WERI-Rb-1 (cell line): ENCODE data around the gene PTPN11.
A peak's percentile ranks its signal among the peaks of the same experiment; 100 is the strongest.

Experiments
- DNase-seq: peaks from one replicate; pipeline ENCODE4 v3.0.0-alpha.2; 2020
- H3K27ac ChIP-seq: fragments of 250-450 bp; sonication (Bioruptor Pico); 2 replicates; pipeline ENCODE4 v1.5.1; 2020; ENCODE audit warnings: mild to moderate bottlenecking, moderate library complexity
- H3K27me3 ChIP-seq: fragments of 250-450 bp; sonication (Bioruptor Pico); 2 replicates; pipeline ENCODE4 v1.5.1; 2021; ENCODE audit warnings: mild to moderate bottlenecking, low read depth, moderate library complexity; ENCODE audit not compliant: insufficient read depth, severe bottlenecking
- H3K36me3 ChIP-seq: fragments of 250-450 bp; sonication (Bioruptor Pico); 2 replicates; pipeline ENCODE4 v1.5.1; 2020; ENCODE audit warnings: mild to moderate bottlenecking, moderate library complexity
- H3K4me3 ChIP-seq: 2 replicates; pipeline ENCODE4 v1.5.1; 2011; ENCODE audit warnings: low read depth, mild to moderate bottlenecking, control low read depth, low read length
- H3K9me3 ChIP-seq: fragments of 250-450 bp; sonication (Bioruptor Pico); 2 replicates; pipeline ENCODE4 v1.5.1; 2021; ENCODE audit warnings: mild to moderate bottlenecking, moderate library complexity; ENCODE audit not compliant: severe bottlenecking
- CTCF ChIP-seq: IDR thresholded peaks from 2 replicates; pipeline ENCODE4 v1.5.1; 2011; ENCODE audit warnings: low read depth, mild to moderate bottlenecking, control low read depth, inconsistent platforms, low read length

The PTPN11 gene

GRCh38 chr12:112466011-112466422 is 47.3 kb downstream of the PTPN11 start:
- Histone ChIP-seq H3K27ac (no peak overlapping the region), H3K36me3 (no peaks in the 10 kb centered on the region; the same call in 1 of the 2 replicates), H3K9me3 (no peaks in the 10 kb centered on the region), H3K27me3 (no peaks in the 10 kb centered on the region), H3K4me3 (no peak overlapping the region)
- no peak for DNase-seq
- no peak for TF ChIP-seq CTCF

GRCh38 chr12:112466835-112467234 is 48.1 kb downstream of the PTPN11 start:
- Histone ChIP-seq H3K4me3 (no peak overlapping the region), H3K9me3 (no peaks in the 10 kb centered on the region), H3K36me3 (no peaks in the 10 kb centered on the region; the same call in 1 of the 2 replicates), H3K27me3 (no peaks in the 10 kb centered on the region), H3K27ac (no peak overlapping the region)
- no peak for DNase-seq
- TF ChIP-seq CTCF, result no peak

- no peak for DNase-seq
- no peak for TF ChIP-seq CTCF
- peaks cover 5% of the 10 kb centered on the region for H3K36me3 ChIP-seq
- no peaks in the 10 kb centered on the region for H3K27me3 ChIP-seq
- no peaks in the 10 kb centered on the region for H3K9me3 ChIP-seq
- H3K27ac ChIP-seq, result no peak overlapping the region
- H3K4me3 ChIP-seq, result no peak overlapping the region
These were observed 49.3 kb downstream of the PTPN11 start for GRCh38 chr12:112468046-112468445.

- H3K36me3 ChIP-seq, result peaks cover 34% of the 10 kb centered on the region
- H3K4me3 ChIP-seq, result no peak overlapping the region
- H3K27me3 ChIP-seq, result no peaks in the 10 kb centered on the region
- no peak for DNase-seq
- peak; percentile 31; the same call in 1 of the 2 replicates for TF ChIP-seq CTCF
- H3K27ac ChIP-seq, result no peak overlapping the region
- no peaks in the 10 kb centered on the region for H3K9me3 ChIP-seq
These were observed 54.3 kb downstream of the PTPN11 start for GRCh38 chr12:112473056-112473455.

GRCh38 chr12:112479413-112479812 is 60.7 kb downstream of the PTPN11 start:
- no peaks in the 10 kb centered on the region for H3K9me3 ChIP-seq
- DNase-seq, result no peak
- no peaks in the 10 kb centered on the region for H3K27me3 ChIP-seq
- no peak overlapping the region for H3K27ac ChIP-seq
- peaks cover 62% of the 10 kb centered on the region for H3K36me3 ChIP-seq
- H3K4me3 ChIP-seq, result no peak overlapping the region
- no peak for TF ChIP-seq CTCF

- no peak for TF ChIP-seq CTCF
- Histone ChIP-seq H3K4me3 (no peak overlapping the region), H3K27me3 (no peaks in the 10 kb centered on the region), H3K27ac (no peak overlapping the region), H3K36me3 (peaks cover 56% of the 10 kb centered on the region), H3K9me3 (no peaks in the 10 kb centered on the region)
- DNase-seq, result no peak
These were observed 62.2 kb downstream of the PTPN11 start for GRCh38 chr12:112480931-112481330.
